GM12864 (cell line): ENCODE results near the gene CHI3L2.

ENCODE experiments used
- DNase-seq: peaks from one replicate; pipeline ENCODE4 v3.0.0-alpha.2; 2011; ENCODE audit warnings: low read depth
- H3K4me3 ChIP-seq: 2 replicates; pipeline ENCODE4 v1.5.1; 2011; ENCODE audit warnings: mild to moderate bottlenecking, low read depth, low read length, control low read depth
- TF ChIP-seq, protein P1 (sequence below): IDR thresholded peaks from 2 replicates; pipeline ENCODE4 v1.5.1; 2011; ENCODE audit warnings: low read depth, mild to moderate bottlenecking, moderate library complexity, low read length, control low read depth, inconsistent platforms; ENCODE audit errors: missing control alignments

The CHI3L2 gene, protein sequence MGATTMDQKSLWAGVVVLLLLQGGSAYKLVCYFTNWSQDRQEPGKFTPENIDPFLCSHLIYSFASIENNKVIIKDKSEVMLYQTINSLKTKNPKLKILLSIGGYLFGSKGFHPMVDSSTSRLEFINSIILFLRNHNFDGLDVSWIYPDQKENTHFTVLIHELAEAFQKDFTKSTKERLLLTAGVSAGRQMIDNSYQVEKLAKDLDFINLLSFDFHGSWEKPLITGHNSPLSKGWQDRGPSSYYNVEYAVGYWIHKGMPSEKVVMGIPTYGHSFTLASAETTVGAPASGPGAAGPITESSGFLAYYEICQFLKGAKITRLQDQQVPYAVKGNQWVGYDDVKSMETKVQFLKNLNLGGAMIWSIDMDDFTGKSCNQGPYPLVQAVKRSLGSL

GRCh38 chr1:111227434-111227833, at the start of gene CHI3L2:
CHI3L2 (plus strand) TSS chr1:111227713; CDS start chr1:111227730, 17 bp downstream.
- H3K4me3 ChIP-seq = no peak within 1 kb of the TSS
- no peak for DNase-seq
- TF ChIP-seq, protein P1, sequence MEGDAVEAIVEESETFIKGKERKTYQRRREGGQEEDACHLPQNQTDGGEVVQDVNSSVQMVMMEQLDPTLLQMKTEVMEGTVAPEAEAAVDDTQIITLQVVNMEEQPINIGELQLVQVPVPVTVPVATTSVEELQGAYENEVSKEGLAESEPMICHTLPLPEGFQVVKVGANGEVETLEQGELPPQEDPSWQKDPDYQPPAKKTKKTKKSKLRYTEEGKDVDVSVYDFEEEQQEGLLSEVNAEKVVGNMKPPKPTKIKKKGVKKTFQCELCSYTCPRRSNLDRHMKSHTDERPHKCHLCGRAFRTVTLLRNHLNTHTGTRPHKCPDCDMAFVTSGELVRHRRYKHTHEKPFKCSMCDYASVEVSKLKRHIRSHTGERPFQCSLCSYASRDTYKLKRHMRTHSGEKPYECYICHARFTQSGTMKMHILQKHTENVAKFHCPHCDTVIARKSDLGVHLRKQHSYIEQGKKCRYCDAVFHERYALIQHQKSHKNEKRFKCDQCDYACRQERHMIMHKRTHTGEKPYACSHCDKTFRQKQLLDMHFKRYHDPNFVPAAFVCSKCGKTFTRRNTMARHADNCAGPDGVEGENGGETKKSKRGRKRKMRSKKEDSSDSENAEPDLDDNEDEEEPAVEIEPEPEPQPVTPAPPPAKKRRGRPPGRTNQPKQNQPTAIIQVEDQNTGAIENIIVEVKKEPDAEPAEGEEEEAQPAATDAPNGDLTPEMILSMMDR = no peak

DNA sequence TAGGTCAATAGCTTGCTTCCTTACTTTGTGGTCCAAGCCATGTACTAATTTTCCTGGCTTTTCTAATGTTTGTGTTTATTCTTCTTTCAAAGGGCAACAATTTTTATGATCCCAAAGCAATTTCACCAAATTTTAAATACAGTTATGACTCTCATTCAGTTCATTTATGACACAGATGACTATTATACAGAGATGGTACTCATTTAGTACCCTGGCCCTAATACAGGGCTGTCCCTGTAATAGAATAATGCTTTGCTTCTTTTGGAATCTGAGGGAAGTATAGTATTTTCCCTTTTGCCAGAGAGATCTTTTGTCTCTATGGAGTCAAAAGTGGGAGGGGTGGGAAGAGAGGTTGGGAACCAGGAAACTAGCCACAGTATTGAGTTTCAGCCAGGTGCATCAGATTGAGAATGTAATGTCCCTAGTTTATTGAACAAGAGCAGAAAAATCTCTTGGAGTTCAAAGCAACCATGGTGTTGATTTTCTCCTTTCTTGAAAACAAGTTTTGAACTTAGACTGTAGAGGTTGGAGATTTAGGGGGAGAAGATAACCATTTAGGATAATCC, 47.5 kb upstream of the CHI3L2 start:
- TF ChIP-seq, protein P1 = no peak
- no peak for DNase-seq
- H3K4me3 ChIP-seq = no peak overlapping the region

GRCh38 chr1:111182052-111182451, 45.5 kb upstream of the CHI3L2 start:
- DNase-seq = no peak
- H3K4me3 ChIP-seq = no peak overlapping the region
- TF ChIP-seq, protein P1 = no peak

DNA sequence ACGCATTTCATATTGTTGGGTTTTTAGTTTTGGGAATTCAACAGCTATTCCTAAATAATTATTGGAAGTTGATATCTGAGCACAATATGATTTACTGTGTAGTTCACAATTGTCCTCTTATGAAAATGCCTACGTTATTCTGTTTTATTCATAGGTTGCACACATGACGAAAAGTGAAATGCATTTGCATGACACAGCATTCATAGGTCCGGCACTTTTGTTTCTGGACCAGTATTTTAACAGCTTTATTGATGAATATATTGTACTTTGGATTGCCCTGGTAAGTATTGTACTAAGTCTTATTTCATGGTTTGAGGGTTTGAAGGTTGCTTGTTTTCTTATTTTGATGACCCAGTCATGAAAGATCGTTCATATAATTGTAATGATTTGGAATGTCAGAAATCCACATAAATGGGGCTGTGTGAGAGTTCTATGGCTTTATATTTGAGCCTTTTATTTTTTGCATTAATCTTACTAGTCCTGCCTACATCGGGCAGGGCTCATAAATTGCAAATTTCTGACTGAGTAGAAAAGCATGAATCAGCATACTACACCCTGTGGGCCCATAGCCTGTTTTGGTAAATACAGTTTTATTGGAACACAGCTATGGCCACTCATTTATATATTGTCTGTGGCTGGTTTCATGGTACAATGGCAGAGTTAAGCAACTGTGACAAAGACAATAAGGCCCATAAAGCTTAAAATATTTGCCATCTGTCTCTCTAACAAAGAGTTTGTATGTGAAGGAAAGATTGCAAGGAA, 44.0 kb upstream of the CHI3L2 start:
- H3K4me3 ChIP-seq = no peak overlapping the region
- DNase-seq = no peak
- TF ChIP-seq, protein P1 = no peak

- no peak overlapping the region for H3K4me3 ChIP-seq
- no peak for DNase-seq
- TF ChIP-seq, protein P1 = no peak
These were observed 42.9 kb upstream of the CHI3L2 start for GRCh38 chr1:111184663-111185062.

GRCh38 chr1:111190931-111191451, 36.5 kb upstream of the CHI3L2 start:
- no peak overlapping the region for H3K4me3 ChIP-seq
- TF ChIP-seq, protein P1 = no peak
- no peak for DNase-seq
